Smooth muscle cell (in vitro differentiated cells): ENCODE data around the gene ABCD1. TPM values are rescaled to one million over a fixed set of nuclear protein-coding genes. Genes with fewer than 3 reads are reported as not detected.

Experiments
- DNase-seq: peaks from one replicate; lab custom pipeline; 2025; ENCODE audit not compliant: unreplicated experiment; lab: John Stamatoyannopoulos, UW
- H2AFZ ChIP-seq: fragments of 200-600 bp; sonication (generic); 2 replicates; pipeline ENCODE4 v1.6.0; 2016; ENCODE audit warnings: antibody characterized with exemption, low read depth, mild to moderate bottlenecking
- H3F3A ChIP-seq: fragments of 200-600 bp; sonication (generic); 2 replicates; pipeline ENCODE4 v1.6.0; 2017; ENCODE audit warnings: antibody characterized with exemption, low read depth
- H3K27ac ChIP-seq: fragments of 200-600 bp; sonication (generic); 2 replicates; pipeline ENCODE4 v1.5.1; 2016; ENCODE audit warnings: low read depth, mild to moderate bottlenecking
- H3K27me3 ChIP-seq: fragments of 200-600 bp; sonication (generic); 2 replicates; pipeline ENCODE4 v1.6.1; 2016; ENCODE audit warnings: low read depth, mild to moderate bottlenecking
- H3K36me3 ChIP-seq: fragments of 200-600 bp; sonication (generic); 2 replicates; pipeline ENCODE4 v1.5.1; 2016; ENCODE audit warnings: low read depth
- H3K4me1 ChIP-seq: fragments of 200-600 bp; sonication (generic); 2 replicates; pipeline ENCODE4 v1.5.1; 2016; ENCODE audit warnings: low read depth
- H3K4me2 ChIP-seq: fragments of 200-600 bp; sonication (generic); 2 replicates; pipeline ENCODE4 v1.6.0; 2016; ENCODE audit warnings: mild to moderate bottlenecking
- H3K4me3 ChIP-seq: fragments of 200-600 bp; sonication (generic); 2 replicates; pipeline ENCODE4 v1.5.1; 2016; ENCODE audit warnings: mild to moderate bottlenecking
- H3K79me2 ChIP-seq: fragments of 200-600 bp; sonication (generic); 2 replicates; pipeline ENCODE4 v1.6.0; 2016; ENCODE audit warnings: low read depth, mild to moderate bottlenecking
- H3K9ac ChIP-seq: fragments of 200-600 bp; sonication (generic); 2 replicates; pipeline ENCODE4 v1.6.0; 2016; ENCODE audit warnings: low read depth
- H3K9me3 ChIP-seq: fragments of 200-600 bp; sonication (generic); replicated peaks from 2 replicates; pipeline ENCODE4 v1.5.1; 2016; ENCODE audit warnings: low read depth
- H4K20me1 ChIP-seq: fragments of 200-600 bp; sonication (generic); 2 replicates; pipeline ENCODE4 v1.6.0; 2016; ENCODE audit warnings: low read depth
- WGBS: methylation state at CpG from one replicate; pipeline ENCODE4 v1.1.7; 2016; ENCODE audit warnings: low lambda C conversion rate; 5-methylcytosine and 5-hydroxymethylcytosine counted together
- polyA plus RNA-seq: library from polyadenylated mRNA; unstranded; fragments of >200 nt; fragmentation: Nextera tagmentation; extraction: Ambion mirVana; gene quantifications from 2 replicates; pipeline ENCODE4 v1.2.1, GENCODE V29; 2016
- total RNA-seq: library from RNA; depleted of rRNA; stranded (reverse); fragments of >200 nt; gene quantifications from 2 replicates; pipeline ENCODE4 v1.2.3, GENCODE V29; 2014
- TF ChIP-seq, protein P1 (sequence below): fragments of 200-600 bp; sonication (generic); IDR thresholded peaks from 2 replicates; pipeline ENCODE4 v1.5.1; 2017; ENCODE audit warnings: borderline replicate concordance, mild to moderate bottlenecking, antibody characterized with exemption; ENCODE audit not compliant: insufficient read depth, poor library complexity, severe bottlenecking

Gene ABCD1
- total and polyA plus RNA-seq, 2 experiments from 2014 or later = 6.2 to 10.9 TPM

DNA sequence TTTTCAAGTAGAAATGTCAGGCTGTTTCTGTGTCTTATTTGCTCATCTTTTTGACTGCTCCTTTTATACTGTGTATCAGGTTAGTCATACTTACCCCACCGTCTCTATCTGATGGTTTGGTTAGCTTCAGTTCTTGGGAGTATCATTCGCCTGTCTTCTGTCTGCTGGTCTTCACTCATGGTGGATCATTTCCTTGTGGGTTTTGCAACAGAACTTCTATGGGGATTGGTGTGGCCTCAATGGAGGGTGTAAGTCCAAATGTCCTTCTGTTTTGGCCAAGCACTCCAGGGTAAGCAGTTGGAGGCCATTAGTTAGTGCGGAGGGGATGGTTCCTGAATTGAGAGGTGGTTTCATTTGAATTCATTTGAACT, 7.2 kb downstream of the ABCD1 start:
- Histone ChIP-seq H3K4me3 (no peak overlapping the region), H2AFZ (no peak overlapping the region), H3K4me2 (no peak overlapping the region), H3K27ac (no peak overlapping the region), H3F3A (no peaks in the 10 kb centered on the region), H3K79me2 (peaks cover 7% of the 10 kb centered on the region), H3K4me1 (no peaks in the 10 kb centered on the region), H3K36me3 (no peaks in the 10 kb centered on the region), H3K9me3 (no peaks in the 10 kb centered on the region), H3K27me3 (no peaks in the 10 kb centered on the region), H4K20me1 (no peaks in the 10 kb centered on the region), H3K9ac (no peak overlapping the region)
- no peak for DNase-seq
- WGBS = 83% methylated on average over 3 of the region's 3 CpGs
- TF ChIP-seq, protein P1, sequence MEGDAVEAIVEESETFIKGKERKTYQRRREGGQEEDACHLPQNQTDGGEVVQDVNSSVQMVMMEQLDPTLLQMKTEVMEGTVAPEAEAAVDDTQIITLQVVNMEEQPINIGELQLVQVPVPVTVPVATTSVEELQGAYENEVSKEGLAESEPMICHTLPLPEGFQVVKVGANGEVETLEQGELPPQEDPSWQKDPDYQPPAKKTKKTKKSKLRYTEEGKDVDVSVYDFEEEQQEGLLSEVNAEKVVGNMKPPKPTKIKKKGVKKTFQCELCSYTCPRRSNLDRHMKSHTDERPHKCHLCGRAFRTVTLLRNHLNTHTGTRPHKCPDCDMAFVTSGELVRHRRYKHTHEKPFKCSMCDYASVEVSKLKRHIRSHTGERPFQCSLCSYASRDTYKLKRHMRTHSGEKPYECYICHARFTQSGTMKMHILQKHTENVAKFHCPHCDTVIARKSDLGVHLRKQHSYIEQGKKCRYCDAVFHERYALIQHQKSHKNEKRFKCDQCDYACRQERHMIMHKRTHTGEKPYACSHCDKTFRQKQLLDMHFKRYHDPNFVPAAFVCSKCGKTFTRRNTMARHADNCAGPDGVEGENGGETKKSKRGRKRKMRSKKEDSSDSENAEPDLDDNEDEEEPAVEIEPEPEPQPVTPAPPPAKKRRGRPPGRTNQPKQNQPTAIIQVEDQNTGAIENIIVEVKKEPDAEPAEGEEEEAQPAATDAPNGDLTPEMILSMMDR = no peak

DNA sequence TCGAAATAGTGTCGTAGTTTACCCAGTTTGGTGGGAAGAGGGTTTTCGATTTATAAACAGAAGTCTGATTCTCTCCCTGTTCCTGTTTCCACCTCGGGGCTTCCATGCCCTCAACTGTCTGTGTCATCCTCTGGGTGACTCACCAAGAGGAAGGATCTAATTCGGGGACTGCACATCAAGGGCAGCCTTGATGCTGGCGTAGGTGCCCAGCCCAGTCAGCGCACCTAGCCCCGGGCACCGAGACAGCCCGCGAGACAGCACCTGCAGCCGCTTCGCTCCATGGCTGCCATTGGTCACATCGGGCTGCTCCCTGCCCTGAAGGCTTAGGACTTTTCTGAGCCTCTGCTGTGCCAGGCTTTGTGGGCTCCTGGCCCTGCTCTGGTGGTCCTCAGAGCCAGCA, 7.7 kb downstream of the ABCD1 start:
- no peaks in the 10 kb centered on the region for H3K4me1 ChIP-seq
- TF ChIP-seq, protein P1 = no peak
- no peak overlapping the region for H3K4me3 ChIP-seq
- H3K27me3 ChIP-seq = no peaks in the 10 kb centered on the region
- no peak for DNase-seq
- H3K9ac ChIP-seq = no peak overlapping the region
- no peaks in the 10 kb centered on the region for H3K9me3 ChIP-seq
- H3K79me2 ChIP-seq = peaks cover 7% of the 10 kb centered on the region
- H3K36me3 ChIP-seq = no peaks in the 10 kb centered on the region
- no peak overlapping the region for H2AFZ ChIP-seq
- WGBS = 85% methylated on average over 13 of the region's 14 CpGs
- H3F3A ChIP-seq = no peaks in the 10 kb centered on the region
- no peaks in the 10 kb centered on the region for H4K20me1 ChIP-seq
- H3K4me2 ChIP-seq = no peak overlapping the region
- no peak overlapping the region for H3K27ac ChIP-seq

DNA sequence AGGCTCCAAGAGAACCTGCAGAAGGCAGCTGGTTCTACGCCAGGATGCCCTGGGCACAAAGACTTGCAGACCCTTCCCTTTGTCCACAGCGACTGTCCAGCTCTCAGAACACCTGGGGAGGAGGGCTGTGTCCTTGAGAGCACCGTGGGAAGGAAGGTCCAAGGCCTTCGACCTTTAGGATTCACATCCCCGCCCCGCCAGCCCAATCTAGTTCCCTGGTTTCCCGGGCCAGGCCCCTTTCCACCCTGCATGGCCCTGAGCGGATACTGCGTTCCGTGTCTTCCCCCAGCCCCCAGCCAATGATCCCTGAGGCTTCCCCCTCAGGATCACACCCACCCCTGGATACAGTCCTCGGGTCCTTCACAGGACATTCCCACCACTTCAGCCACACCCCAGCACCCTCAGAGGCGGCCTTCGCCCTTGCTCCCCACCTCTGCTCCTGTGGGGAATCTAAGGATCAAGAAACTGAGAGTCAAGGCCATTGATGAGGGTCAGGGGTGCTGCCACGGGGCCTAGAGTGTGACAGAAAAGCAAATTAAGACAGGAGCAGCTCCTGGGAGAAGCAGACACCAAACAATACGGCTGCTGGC, 9.1 kb downstream of the ABCD1 start:
- 78% methylated on average over 14 of the region's 15 CpGs for WGBS

More for the DNA sequence above, 9.1 kb downstream of the ABCD1 start:
- H3K4me3 ChIP-seq = no peak overlapping the region
- no peak overlapping the region for H3K4me2 ChIP-seq
- no peaks in the 10 kb centered on the region for H3K36me3 ChIP-seq
- H3K9me3 ChIP-seq = no peaks in the 10 kb centered on the region
- no peak overlapping the region for H3K9ac ChIP-seq
- no peaks in the 10 kb centered on the region for H4K20me1 ChIP-seq
- no peaks in the 10 kb centered on the region for H3K79me2 ChIP-seq
- no peak overlapping the region for H3K27ac ChIP-seq
- no peak overlapping the region for H2AFZ ChIP-seq
- no peaks in the 10 kb centered on the region for H3F3A ChIP-seq
- no peak for DNase-seq
- H3K4me1 ChIP-seq = no peaks in the 10 kb centered on the region
- TF ChIP-seq, protein P1 = no peak
- no peaks in the 10 kb centered on the region for H3K27me3 ChIP-seq
